ENCODE measurements around the gene PLA2G2A. TPM values are rescaled to one million over a fixed set of nuclear protein-coding genes. Genes with fewer than 3 reads are reported as not detected.

PLA2G2A gene
- total and polyA plus RNA-seq, 2 of the 8 experiments (the other 6 are each of a cell fraction or from before 2014, with no cell fraction given) = 0.69 to 3.7 TPM

GRCh38 chr1:19964542-19964941, 14.9 kb downstream of the PLA2G2A start (continued):
- TF ChIP-seq GABPA (IDR thresholded peaks at IDR 0.05; ENCODE audit: borderline replicate concordance, insufficient read depth, low read length) = no peak
- TF ChIP-seq FOSL1 (IDR thresholded peaks at IDR 0.05; ENCODE audit: insufficient read depth, low read depth, low read length) = no peak
- no peak for TF ChIP-seq KDM4A (IDR thresholded peaks at IDR 0.05; ENCODE audit: low read depth, low read length, severe bottlenecking)
